HG03139 (cell line): ENCODE results near the gene TTC9C.
"Not testable (repeated sequence)": the region's sequence is repeated elsewhere in the genome, so short reads cannot be mapped to it uniquely, and the experiment has no call there.

ENCODE experiments used
- ATAC-seq: cut with Tn5 transposase; IDR thresholded peaks from one replicate; pipeline ENCODE4 v1.9.1; 2021; ENCODE audit not compliant: unreplicated experiment

TTC9C gene

DNA sequence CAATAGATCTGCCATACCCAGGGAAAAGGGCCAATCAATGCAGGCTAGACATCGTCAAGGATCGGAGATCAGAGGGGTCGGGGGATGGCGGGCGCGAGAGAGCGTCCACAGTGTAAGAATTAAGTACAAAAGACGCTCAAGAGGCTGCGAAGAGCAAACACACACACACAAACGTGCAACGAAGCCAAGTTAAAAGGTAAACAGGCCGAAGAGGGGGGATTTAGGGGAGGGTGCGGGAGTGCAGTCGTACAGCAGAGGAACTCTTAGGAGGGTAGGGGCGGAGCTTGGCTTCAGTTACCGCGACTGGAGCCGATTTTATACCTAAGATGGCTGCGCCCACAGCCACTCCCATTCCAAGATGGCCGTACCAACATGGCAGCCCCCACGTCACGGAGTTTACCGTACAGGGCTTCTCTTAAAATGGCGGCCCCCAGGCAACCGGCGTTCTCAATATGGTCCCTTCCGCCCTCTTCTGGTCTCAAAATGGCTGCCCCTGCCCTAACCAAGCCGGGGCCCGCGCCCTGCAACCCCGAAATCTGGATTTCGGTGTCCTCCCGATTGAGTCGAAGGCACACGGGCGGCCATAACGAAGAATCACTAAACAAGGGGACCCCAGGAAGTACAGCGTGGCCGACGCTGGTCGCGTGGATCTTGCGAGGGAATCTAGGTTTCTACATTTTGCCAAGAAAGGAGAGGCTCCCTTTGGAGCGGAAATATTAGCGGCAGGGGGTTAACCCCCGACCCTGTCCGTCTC is 18.9 kb upstream of the TTC9C start:
- ATAC-seq: peak; percentile 57

DNA sequence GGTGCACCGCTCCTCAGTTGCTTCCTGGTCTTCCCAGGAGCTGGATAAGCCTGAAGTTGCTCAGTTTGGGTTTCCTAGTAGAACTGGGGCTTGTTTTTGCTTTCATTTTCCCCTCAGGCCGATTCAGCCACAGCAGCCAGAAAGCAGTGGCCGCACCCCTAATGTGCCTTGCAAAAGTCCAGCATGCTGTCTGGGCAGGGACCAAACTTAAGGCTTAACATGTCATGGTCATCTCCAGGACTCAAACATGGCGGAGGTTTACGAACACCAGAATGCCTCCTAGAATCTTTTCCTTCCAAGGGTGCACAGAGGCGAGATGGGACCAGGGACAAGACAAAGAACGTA is 18.3 kb upstream of the TTC9C start:
- ATAC-seq: no peak

DNA sequence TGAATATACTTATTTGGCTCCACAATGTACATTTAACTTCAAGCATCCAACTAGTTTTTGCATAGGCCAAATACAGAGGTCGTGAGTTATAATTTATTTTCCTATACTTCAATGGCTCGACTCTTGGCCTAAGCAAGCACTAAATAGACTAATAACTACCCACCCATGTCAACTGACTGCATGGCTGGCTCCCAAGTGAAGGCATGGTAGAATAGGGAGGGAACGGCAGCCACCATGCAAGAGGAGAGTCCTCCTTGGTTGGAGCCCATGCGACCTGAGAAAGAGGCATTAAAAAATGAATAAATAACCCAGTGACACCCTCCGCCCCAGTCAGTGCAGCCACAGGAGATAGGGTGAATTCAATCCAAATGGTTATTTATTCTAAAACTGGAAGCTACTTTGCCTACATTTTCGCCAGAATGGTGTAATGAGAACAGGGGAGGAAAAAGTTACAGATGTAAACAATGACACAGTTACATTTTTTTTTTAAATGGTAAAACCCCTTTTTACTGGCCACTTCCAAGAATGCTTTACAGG is 15.9 kb upstream of the TTC9C start:
- ATAC-seq: no peak

DNA sequence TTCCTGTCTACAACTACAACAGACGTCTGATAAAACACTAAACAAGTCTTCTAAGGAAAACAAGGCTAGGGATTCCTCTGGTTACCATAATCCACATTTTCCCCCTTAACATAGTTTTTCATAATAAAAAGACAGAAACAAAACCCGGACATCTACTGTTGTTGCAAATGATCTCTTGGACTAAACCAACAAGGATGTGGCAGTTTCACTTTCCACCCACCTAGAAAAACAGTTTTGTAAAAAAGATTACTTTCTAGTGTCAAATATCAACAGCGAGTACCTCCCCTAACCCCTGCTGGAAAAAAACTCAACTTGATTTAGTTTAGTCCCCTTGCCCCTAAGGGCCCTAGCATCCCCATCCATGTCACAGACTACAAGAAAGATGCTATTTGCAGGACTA is 15.4 kb upstream of the TTC9C start:
- no peak for ATAC-seq

DNA sequence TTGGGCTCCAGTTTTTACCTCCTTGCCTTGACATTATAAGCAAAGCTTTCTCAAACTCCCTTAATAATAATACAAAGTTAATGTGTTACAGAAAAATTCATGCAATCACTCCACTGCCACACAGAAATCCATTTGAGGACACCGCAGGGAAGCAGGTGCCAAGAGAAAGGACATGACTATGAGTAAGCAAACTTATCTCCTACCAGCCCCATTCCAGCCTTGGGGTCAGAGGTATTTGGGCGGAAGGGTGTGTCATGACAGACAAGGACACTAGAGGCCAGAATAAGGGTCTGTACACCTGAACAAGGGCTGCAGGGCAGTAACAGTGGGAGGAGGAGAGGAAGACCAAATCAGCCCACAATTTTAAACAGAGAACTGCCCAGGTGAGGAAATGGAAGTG is 14.9 kb upstream of the TTC9C start:
- no peak for ATAC-seq

DNA sequence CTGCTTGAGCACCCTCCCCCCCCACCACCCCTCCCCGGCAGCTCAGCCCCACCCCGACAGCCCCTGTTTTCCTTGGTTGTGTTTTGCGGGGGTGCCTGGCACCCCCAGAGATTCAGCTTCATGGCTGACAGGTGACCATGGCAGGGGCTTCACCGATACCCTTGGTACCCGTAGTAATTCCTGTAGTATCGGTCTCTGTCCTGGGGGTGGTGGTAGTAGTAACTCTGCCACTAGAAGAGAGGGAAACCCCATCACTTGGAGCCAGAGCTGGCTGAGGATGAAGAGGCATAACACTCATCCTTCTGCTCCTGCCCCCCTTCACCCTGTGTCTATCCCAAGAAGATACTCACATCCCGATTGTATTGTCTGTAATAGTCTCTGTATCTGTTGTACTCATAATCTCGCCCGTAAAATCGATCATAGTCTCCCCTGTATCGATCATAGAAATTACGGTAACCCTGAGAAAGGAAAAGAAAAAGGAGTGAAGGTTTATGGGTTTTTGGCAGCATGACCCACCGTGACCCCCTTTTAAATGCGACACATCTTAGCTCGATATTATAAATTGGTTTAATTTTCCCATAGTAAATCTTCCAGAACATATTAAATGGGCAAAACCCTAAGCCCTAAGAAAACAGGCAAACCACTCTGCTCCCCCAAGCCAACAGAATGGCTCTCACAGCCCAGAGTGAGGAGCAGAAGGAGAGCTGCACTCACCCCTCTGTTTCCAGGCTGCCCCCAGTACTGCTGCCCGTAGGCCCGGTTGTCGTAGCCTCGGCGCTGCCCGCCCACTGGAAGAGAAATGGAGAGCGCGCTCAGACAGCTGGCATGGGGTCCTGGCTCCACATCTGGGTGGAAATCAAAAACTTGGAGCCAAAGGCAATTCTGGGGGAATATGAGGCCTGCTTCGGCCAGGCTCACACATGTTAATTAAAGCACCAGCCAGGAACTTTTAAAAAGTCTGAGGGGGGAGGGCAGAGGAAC is 12.8 kb upstream of the TTC9C start:
- ATAC-seq: no peak

DNA sequence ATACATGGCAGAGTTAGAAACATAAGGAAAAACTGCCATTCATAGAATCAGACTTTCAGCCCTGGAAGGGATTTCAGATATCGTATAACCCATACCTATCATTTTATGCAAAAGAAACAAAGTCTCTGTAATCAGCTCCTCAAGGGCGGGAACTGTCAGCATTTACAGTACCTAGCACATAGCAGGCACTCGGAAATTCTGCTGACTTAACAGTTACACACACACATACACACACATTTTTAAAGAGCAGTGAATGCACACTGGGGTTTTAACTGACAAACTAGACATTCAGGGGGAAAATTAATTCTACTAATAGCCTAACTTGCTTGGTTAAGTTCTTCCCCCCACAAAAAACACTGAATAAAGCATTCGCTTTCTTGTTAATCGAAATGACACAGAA is 12.1 kb upstream of the TTC9C start:
- ATAC-seq: no peak

DNA sequence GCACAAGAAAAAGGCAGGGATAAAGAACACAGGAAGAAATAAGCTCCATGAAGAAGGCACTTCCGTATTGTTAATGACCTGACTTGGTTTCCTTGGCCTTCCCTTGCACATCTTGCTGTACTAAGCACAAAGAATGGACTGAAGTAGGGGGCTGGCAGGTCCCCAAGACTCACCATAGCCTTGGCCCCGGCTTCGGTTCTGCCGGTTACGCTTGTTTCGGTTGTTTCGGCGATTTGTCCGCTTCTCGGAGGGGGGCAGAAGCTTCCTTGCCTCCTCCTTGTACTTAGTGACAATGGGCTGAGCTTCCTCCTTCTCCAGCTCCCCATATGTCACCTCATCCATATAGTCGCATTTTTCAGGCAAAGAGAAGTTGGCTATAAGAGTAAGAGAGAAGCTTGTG is 11.5 kb upstream of the TTC9C start:
- ATAC-seq: no peak

DNA sequence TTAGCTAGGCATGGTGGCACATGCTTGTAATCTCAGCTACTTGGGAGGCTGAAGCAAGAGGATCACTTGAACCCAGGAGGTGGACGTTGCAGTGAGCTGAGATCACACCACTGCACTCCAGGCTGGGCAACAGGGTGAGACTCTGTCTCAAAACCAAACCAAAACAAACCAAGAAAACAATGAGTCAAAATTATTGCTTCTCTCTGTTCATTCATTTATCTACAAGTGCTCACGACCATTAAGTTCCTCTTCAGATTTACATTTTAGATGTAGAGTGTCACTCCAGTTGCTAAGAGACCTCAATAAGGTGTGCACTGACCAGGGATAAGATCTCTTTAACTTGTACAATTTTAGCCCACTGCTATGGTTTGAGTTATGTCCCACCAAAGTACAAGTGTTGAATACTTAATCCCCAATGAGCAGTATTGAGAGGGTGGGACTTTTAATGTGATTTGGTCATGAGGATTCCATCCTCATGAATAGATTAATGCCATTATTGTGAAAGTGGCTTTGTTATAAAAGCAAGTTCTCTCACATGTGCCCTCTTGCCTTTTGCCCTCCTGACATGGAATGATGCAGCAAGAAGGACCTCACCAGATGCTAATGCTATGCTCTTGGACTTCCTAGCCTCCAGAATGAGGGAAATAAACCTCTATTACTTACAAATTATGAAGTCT is 8.8 kb upstream of the TTC9C start:
- no peak for ATAC-seq

DNA sequence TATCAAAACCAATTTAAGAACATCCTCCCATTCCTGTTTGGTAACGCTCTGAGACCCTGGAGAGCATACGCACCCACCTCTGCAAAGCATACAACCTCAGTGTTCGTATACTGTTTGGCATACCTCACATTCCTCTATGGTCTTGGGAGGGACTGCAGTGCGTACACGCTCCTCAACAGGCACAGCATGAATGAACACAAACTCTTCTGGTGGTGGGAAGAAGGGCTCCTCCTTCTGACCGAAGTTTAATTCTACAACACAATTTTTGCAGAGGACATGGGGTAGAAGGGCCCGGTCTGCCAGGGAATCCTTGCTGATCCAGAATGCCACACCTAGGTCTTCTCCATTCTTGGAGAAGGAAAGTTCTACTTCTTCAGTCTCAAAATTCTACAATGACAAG is 6.3 kb upstream of the TTC9C start:
- ATAC-seq: no peak

DNA sequence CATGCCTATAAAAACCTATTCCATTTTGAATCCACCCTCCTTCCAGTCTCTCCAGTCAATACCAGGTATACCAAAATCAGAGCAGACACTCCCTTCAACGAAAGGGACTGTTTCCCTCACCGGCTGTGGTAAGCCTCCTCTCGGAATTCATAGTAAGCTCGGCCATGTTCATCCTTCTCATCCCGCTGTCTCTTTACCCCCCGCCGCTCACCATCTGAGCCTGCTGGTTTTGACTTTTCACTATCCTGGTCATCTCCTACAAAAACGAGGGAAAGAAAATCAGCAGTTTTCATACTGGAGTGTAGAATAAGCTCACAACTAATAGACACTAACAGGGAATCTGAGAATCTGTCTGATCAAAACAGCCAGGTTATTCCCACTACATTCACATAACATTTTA is 4.1 kb upstream of the TTC9C start:
- ATAC-seq: no peak

DNA sequence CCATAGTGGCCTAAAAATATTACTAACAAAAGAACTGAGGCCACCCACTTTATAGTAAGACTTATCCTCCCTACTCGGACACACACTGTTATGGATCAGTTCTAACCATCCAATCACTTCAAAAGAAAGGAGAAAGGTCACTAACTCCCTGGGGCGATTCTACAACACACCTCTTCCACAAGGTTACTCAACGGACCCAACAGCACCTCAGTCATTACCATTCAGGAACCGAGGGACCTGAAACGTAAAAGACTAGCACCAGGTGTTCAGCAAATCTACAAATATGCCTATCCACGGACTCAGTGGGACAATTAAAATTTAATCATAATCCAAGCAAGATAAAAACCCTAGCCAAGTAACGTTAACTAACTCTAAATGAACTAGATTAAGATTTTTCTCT is 2.6 kb upstream of the TTC9C start:
- no peak for ATAC-seq

DNA sequence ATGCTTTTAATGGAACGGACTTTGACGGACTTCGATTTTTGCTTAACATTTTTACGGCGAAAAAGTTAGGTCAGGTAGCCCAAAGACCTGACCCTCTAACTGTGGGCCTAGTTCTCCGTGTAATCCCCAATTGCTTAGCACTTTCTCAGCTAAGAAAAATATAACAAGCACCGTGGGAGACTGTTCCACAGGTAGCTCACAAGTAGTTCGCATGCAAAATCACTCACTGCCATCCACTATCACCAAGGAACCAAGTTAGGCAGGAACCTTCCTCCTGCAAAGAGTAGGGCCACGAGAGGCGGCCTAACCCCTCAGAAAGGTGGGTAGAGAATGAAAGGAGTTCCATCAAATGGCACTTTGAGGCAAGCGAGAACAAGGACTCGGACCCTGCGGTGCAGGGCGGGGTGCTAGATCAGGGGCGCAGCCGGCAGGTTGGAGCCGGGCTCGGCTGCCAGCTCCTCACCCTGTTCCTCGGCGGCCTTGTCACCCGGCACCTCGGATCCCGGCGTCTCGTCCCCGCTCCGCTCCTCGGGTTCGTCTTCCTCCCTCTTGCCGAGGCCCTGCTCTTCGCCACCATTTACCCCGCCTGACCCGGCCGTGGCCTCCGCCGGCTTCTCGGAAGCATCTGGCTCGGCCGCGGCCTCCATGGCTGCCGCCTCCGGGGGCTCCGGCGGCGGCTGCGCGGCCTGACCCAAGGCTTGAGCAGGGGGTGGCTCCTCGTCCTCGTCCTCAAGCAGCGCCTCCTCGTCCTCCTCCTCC is 2.0 kb upstream of the TTC9C start:
- ATAC-seq: no peak

DNA sequence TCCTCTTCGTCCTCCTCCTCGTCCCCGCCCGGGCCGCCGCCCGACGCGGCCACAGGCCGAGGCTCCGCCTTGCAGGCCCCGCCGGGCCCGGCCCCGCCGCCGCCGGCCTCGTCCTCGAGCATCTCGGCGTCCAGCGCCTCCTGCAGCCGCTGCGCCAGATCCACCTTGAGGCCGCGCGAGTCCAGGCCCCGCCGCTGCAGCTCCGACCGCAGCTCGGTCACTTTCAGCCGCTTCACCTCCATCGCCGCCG is 1.4 kb upstream of the TTC9C start:
- no peak for ATAC-seq

DNA sequence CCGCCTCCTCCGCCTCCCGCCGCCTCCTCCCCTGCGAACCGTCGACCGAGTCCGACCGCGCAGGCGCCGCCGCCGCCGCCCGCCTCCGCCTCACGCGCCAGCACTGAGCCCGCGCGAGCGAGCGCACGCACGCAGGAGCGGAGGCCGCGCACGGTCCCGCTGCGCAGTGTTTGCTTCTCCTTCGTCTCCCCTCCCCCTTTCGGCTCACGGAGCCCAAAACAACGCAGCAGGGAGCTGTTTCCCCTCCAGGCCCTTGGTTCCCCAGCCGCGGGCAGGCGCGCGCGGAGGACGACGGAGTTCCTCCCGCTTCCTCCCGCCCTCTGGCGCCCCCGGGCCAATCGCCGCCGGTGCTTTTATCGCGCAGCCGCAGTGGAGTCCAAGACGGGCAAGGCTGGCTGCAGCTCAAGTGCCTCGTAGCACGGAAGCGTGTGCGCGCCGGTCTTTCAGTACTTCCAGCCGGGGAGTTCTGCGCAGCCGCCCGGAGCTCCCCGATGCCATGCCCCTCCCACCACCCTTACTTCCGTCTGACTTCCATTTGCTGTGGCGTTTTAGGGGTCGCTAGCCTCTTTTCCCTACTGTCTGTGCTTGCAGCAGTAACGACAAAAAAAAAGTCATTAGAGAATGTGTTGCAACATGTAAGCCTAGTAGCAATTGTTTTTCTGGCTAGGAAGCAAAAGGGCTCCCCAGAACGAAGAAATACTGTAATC is 968 bp upstream of the TTC9C start, which contains the start of gene HNRNPUL2:
Gene HNRNPUL2 (minus strand): TSS at position 293 of the 707 bp plus-strand sequence. CDS start 301 bp downstream, outside the sequence.
- peak; percentile 69 for ATAC-seq

DNA sequence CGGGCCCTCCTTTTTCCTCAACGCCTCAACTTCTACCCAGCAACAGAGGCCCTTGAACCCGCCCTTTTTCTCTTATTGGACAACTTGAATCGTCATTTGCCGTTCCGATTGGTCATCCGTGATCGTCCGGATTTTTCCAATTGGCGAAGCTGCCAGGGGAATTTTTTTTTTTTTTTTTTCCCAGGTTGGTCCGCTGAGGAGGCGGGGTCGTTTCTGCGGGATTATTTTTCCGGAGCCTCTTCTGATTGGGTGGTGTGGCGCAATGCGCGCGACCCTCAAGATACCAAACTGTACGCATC is 465 bp upstream of the TTC9C start:
- peak; percentile 25 for ATAC-seq

DNA sequence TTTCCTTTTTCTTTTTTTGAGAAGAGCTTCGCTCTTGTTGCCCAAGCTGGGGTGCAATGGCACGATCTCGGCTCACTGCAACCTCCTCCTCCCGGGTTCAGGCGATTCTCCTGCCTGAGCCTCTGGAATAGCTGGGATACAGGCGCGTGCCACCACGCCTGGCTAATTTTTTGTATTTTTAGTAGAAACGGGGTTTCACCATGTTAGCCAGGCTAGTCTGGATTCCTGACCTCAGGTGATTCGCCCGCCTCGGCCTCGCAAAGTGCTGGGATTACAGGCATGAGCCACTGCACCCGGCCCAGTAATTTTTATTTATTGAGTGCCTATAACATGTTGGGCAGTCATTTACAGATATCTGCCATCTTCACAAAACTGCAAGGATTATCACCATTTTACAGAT is 1.8 kb downstream of the TTC9C start:
- not testable (repeated sequence) for ATAC-seq

DNA sequence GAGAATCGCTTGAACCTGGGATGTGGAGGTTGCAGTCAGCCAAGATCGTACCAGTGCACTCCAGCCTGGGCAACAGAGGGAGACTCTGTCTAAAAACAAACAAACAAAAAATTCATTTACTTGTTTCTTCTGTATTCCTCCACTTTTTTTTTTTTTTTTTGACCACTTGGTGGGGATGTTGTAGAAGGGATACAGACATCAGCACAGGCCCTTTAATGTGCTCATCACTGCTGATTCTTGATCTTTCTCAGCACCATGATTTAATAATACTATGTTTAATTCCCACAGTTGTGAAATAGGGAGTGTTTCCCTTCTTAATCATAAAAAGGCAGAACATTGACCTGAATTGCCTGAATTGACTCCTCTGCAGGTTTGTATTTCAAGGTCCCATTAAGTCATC is 4.5 kb downstream of the TTC9C start:
- ATAC-seq: no peak

DNA sequence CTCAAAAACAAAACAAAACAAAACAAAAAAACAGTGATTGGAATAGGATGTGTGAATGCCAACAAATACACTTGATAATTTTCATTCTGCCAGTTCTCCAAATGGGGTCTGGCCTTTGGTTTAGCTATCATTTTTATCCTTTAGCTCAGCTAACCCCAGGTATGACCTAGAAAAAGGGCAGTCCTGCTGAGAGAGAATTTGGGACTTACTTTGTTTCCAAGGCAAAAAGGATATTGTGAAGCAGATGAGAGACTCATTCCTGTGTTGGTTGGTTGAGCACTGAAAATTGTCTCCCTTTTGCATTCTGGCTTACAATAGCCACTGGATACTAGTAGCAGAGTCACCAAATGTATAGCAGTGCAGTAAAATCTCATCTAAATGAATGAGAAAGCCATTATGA is 8.9 kb downstream of the TTC9C start:
- ATAC-seq: no peak

DNA sequence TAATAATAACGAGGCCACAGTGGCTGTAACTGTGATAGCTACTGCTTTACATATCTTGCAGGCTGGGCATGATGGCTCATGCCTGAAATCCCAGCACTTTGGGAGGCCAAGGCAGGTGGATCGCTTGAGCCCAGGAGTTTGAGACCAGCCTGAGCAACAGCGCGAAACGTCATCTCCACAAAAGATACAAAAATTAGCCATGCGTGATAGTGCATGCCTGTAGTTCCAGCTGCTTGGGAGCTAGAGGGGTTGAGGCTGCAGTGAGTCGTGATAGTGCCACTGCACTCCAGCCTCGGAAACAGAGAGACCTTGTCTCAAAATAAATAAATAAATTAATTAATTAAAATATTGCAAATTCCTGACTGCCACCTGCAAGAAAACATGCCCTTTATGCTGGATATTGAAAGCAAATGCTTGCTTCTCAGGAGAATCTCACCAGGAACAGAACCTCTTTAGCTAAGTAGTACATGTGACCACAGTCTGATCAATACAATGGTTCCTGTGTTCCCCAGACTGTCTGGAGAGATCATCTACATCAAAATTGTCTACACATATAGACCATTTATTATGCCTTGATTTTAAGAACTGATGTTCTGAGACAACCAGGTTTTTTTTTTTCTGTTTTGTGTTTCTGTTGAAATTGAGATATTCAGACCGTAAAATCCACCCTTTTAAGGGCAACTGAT is 19.3 kb downstream of the TTC9C start:
- no peak for ATAC-seq
